Adrenal gland (tissue), 12 donors: ENCODE measurements around the gene FGD4. TPM values are rescaled to one million over a fixed set of nuclear protein-coding genes. Genes with fewer than 3 reads are reported as not detected.

Experiments used
- DNase-seq, 7 donors: peaks; one replicate each; pipeline ENCODE4 v3.0.0-alpha.2; 2019 to 2020
- H3K27ac ChIP-seq, 5 donors: fragments of 200-600 bp; sonication (generic) in 4 of 5; 1 replicate in 3 of 5; 2 replicates in 2 of 5; pipeline versions ENCODE4 v1.5.1 to v1.8.0; 2016 to 2020; ENCODE audit warnings: mild to moderate bottlenecking in 1 of 5
- H3K27me3 ChIP-seq: fragments of 200-600 bp; 2 replicates; pipeline ENCODE4 v1.8.0; 2021
- H3K36me3 ChIP-seq, 2 donors: fragments of 200-600 bp; replicated peaks in 1 of 2; 1 replicate in 1 of 2; 2 replicates in 1 of 2; pipeline versions ENCODE4 v1.5.1 to v1.8.0; 2018 to 2022
- H3K4me1 ChIP-seq, 2 donors: fragments of 200-600 bp; replicated peaks in 1 of 2; 1 replicate in 1 of 2; 2 replicates in 1 of 2; pipeline versions ENCODE4 v1.5.1 to v1.8.0; 2018 to 2021
- H3K4me3 ChIP-seq, 4 donors: fragments of 200-600 bp; sonication (generic) in 3 of 4; one replicate each; pipeline ENCODE4 v1.5.1; 2016 to 2018
- H3K9me3 ChIP-seq, 3 donors: fragments of 200-600 bp; sonication (generic) in 1 of 3; replicated peaks in 1 of 3; 1 replicate in 2 of 3; 2 replicates in 1 of 3; pipeline versions ENCODE4 v1.5.1 to v1.8.0; 2016 to 2021
- POLR2A ChIP-seq, 2 donors: fragments of 450-650 bp; IDR thresholded peaks; one replicate each; pipeline ENCODE4 v1.6.1; 2017; ENCODE audit warnings: antibody characterized with exemption in 2 of 2, mild to moderate bottlenecking in 2 of 2, moderate library complexity in 1 of 2
- WGBS, 4 donors: extraction: QIAGEN DNeasy Blood & Tissue Kit in 2 of 4; methylation state at CpG; one replicate each; pipeline versions ENCODE4 v1.1.5 to v1.1.7; 2013 to 2017; 5-methylcytosine and 5-hydroxymethylcytosine counted together
- intact Hi-C, 2 donors: fragments of 100-400 bp; cut with DNase I; formaldehyde crosslinking; loops; one replicate each; pipeline versions ENCODE4 v1.14.1 to v1.15.0; 2022 to 2023
- polyA plus RNA-seq, 3 donors: library from polyadenylated mRNA; stranded (reverse); fragments of 200-250 nt in 2 of 3; fragments of 350-450 nt in 1 of 3; fragmentation: Illumina TruSeq in 1 of 3; extraction: RNeasy Lipid Tissue Mini Kit (QIAGEN cat#74804) in 1 of 3; gene quantifications; one replicate each; pipeline ENCODE4 v1.2.3, GENCODE V29; 2013 to 2014
- total RNA-seq, 9 donors: library from RNA; depleted of rRNA in 4 of 9; stranded (reverse); fragments of >200 nt in 4 of 9; fragments of 120-200 nt in 1 of 9; fragmentation: NEBNext Ultra II Directional in 1 of 9; extraction: Animal tissue kit (Norgen Biotek cat#: 25700) in 1 of 9; gene quantifications; one replicate each; pipeline versions ENCODE4 v1.1.0 to v1.2.4, GENCODE V29; 2013 to 2023
- TF ChIP-seq, protein P1 (sequence below), 6 experiments: fragments of 450-650 bp in 4 of 6; fragments of 200-600 bp in 2 of 6; sonication (generic) in 1 of 6; IDR thresholded peaks; 1 replicate in 5 of 6; 2 replicates in 1 of 6; pipeline versions ENCODE4 v1.5.1 to v1.8.0; 2016 to 2021; ENCODE audit warnings: antibody characterized with exemption in 6 of 6, mild to moderate bottlenecking in 2 of 6, moderate library complexity in 1 of 6
- donor health status: healthy with polysubstance abuse.
- donor health status: Bipolar disorder and iron deficiency.
- donor health status: DM: yes; HTN: yes; CAD: no.
- donor health status: DM: no; HTN: no; CAD: no.
- donor health status: DM: no; HTN: no; CAD: no.
- donor health status: DM: yes; HTN: yes; CAD: no.

FGD4 gene
- total and polyA plus RNA-seq, 12 donors = 1.7 to 38.5 (median 16.6) TPM

GRCh38 chr12:32420356-32420755, 21.0 kb downstream of the FGD4 start:
- intact Hi-C loops = no loop called here
- no peak for TF ChIP-seq POLR2A (IDR thresholded peaks at IDR 0.05)
- TF ChIP-seq, protein P1, sequence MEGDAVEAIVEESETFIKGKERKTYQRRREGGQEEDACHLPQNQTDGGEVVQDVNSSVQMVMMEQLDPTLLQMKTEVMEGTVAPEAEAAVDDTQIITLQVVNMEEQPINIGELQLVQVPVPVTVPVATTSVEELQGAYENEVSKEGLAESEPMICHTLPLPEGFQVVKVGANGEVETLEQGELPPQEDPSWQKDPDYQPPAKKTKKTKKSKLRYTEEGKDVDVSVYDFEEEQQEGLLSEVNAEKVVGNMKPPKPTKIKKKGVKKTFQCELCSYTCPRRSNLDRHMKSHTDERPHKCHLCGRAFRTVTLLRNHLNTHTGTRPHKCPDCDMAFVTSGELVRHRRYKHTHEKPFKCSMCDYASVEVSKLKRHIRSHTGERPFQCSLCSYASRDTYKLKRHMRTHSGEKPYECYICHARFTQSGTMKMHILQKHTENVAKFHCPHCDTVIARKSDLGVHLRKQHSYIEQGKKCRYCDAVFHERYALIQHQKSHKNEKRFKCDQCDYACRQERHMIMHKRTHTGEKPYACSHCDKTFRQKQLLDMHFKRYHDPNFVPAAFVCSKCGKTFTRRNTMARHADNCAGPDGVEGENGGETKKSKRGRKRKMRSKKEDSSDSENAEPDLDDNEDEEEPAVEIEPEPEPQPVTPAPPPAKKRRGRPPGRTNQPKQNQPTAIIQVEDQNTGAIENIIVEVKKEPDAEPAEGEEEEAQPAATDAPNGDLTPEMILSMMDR (IDR thresholded peaks at IDR 0.05) = no peak
- no peak overlapping the region for H3K27ac ChIP-seq
- H3K36me3 ChIP-seq = no peaks in the 10 kb centered on the region
- WGBS, 4 donors = 82 to 98% (median 85%) methylated on average over 2 of the region's 2 CpGs
- no peak for DNase-seq
- no peaks in the 10 kb centered on the region for H3K27me3 ChIP-seq
- H3K9me3 ChIP-seq = no peaks in the 10 kb centered on the region
- no peak overlapping the region for H3K4me3 ChIP-seq
- H3K4me1 ChIP-seq = peaks cover 0 to 7% of the 10 kb centered on the region in 2 donors

DNA sequence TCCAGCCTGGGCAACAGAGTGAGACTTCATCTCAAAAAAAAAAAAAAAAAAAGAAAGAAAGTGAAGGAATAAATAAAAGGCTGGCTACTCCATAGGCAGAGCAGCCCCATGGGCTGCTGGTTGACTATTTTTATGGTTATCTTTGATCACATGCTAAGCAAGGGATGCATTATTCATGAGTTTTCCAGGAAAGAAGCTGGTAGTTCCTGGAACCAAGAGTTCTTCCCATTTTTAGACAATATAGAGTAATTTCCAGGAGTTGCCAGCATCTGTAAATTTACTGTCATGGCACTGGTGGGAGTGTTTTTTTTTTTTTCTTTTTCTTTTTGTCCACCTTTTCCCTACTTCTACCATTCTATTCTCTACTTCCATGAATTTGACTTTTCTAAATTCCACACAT, 24.2 kb downstream of the FGD4 start:
- Histone ChIP-seq H3K36me3 (no peaks in the 10 kb centered on the region), H3K27me3 (no peaks in the 10 kb centered on the region), H3K4me1 (peaks cover 0 to 7% of the 10 kb centered on the region in 2 donors), H3K27ac (no peak overlapping the region), H3K9me3 (no peaks in the 10 kb centered on the region), H3K4me3 (no peak overlapping the region)
- TF ChIP-seq POLR2A (IDR thresholded peaks at IDR 0.05) = no peak
- TF ChIP-seq, protein P1 (IDR thresholded peaks at IDR 0.05) = no peak
- no peak for DNase-seq
- intact Hi-C loops = no loop called here

DNA sequence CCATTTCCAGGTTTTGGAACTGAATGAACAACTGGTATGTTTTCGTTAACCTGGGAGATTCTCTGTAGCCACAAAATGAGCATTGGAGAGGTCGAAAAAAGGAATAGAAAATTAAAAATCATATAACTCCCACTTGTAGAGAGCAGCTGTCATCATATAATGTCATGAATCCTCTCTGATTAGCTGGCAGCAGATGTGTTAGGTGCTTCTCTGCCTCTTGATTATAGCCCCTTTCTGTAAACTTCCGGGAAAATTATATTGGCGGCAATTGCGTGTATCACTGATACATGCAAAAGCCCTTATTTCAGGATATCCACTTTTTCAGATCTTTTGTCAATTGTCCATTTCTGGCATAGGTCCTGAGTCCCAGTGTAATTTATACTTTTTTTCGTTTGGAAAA, 31.7 kb downstream of the FGD4 start:
- 80 to 90% (median 82%) methylated on average over 6 of the region's 6 CpGs for WGBS, 4 donors
- no peak for TF ChIP-seq POLR2A (IDR thresholded peaks at IDR 0.05)
- TF ChIP-seq, protein P1 (IDR thresholded peaks at IDR 0.05) = no peak
- no peaks in the 10 kb centered on the region for H3K9me3 ChIP-seq

DNA sequence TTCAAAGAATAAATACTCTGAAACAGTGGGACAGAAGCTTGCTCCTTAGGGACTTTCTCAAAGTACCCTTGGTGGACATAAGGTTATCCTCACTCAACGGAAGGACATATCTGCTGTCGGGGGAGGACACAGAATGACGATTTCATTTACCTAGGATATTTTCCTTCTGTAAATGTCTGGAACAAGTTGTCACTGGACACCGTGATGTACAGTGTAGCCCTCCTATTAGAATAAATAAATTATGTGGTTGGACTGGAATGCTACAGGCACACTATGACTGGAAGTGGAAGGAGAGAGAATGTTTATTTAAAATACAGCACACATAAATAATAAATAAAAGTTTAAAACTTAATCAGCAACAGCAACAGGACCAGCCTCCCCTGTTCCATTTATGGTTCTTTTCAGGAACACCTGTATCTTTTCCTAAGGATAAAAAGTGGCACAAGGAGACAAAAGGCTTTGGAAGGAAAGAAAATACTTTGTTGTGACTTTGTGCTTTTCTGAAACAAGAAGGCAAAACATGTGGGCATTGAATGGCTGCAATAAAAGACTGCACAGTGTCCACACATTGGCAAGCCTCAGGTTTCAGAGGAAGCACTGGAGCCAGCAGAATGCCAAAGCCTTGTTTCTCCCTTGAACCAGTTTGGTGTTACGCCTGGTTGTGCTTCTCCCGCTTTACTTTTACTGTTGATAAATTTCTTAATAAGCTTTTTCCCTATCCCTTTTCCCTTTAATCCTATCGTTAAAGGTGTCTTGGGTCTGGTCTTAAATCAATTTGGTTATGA, 36.8 kb downstream of the FGD4 start:
- intact Hi-C loops = no loop called here

More for the DNA sequence above, 31.7 kb downstream of the FGD4 start:
- Histone ChIP-seq H3K27me3 (no peaks in the 10 kb centered on the region), H3K27ac (no peak overlapping the region), H3K36me3 (no peaks in the 10 kb centered on the region), H3K4me3 (no peak overlapping the region), H3K4me1 (no peaks in the 10 kb centered on the region)
- intact Hi-C loops = no loop called here
- no peak for DNase-seq

More for the DNA sequence above, 36.8 kb downstream of the FGD4 start:
- WGBS, 4 donors = 71 to 81% (median 76%) methylated on average over 7 of the region's 7 CpGs
- Histone ChIP-seq H3K36me3 (no peaks in the 10 kb centered on the region), H3K9me3 (no peaks in the 10 kb centered on the region), H3K4me3 (no peak overlapping the region), H3K27ac (no peak overlapping the region), H3K27me3 (no peaks in the 10 kb centered on the region), H3K4me1 (no peaks in the 10 kb centered on the region)
- no peak for TF ChIP-seq POLR2A (IDR thresholded peaks at IDR 0.05)
- TF ChIP-seq, protein P1 (IDR thresholded peaks at IDR 0.05) = no peak
- DNase-seq = no peak
